Adrenal gland (tissue), 12 donors: ENCODE measurements around the gene ACR. TPM values are rescaled to one million over a fixed set of nuclear protein-coding genes. Genes with fewer than 3 reads are reported as not detected.

Experiments used
- polyA plus RNA-seq, 3 donors: library from polyadenylated mRNA; stranded (reverse); fragments of 200-250 nt in 2 of 3; fragments of 350-450 nt in 1 of 3; fragmentation: Illumina TruSeq in 1 of 3; extraction: RNeasy Lipid Tissue Mini Kit (QIAGEN cat#74804) in 1 of 3; gene quantifications; one replicate each; pipeline ENCODE4 v1.2.3, GENCODE V29; 2013 to 2014
- small RNA-seq, 2 donors: library from RNA; depleted of rRNA; stranded (forward); fragments of <200 nt; gene quantifications; one replicate each; pipeline ENCODE3, GENCODE V24; 2016
- total RNA-seq, 9 donors: library from RNA; depleted of rRNA in 4 of 9; stranded (reverse); fragments of >200 nt in 4 of 9; fragments of 120-200 nt in 1 of 9; fragmentation: NEBNext Ultra II Directional in 1 of 9; extraction: Animal tissue kit (Norgen Biotek cat#: 25700) in 1 of 9; gene quantifications; one replicate each; pipeline versions ENCODE4 v1.1.0 to v1.2.4, GENCODE V29; 2013 to 2023
- donor health status: healthy with polysubstance abuse.
- donor health status: Bipolar disorder and iron deficiency.
- donor health status: DM: yes; HTN: yes; CAD: no.
- donor health status: DM: no; HTN: no; CAD: no.
- donor health status: DM: no; HTN: no; CAD: no.
- donor health status: DM: yes; HTN: yes; CAD: no.

Gene ACR
- total and polyA plus RNA-seq, 12 donors, result 0.13 to 1.5 (median 0.53) TPM; not detected in 4

Small RNA genes lying within 50 kb of the gene (small RNA-seq; reads per million reads assigned to genes)
- 0 reads per million in 2 donors for gene RNU6-409P

Other genes starting within 250 kb of the ACR start
- 10 to 100 TPM; 23.6 to 91.0 (median 77.2) TPM for gene LMF2, start 230.5 kb upstream of the ACR start, total RNA-seq
- gene LMF2, start 230.5 kb upstream of the ACR start, polyA plus RNA-seq, result 100 to 1,000 TPM in 1 of 3 donors, 10 to 100 TPM in 1, 1 to 10 TPM in 1; 6.3 to 120 (median 90.3) TPM
- 10 to 100 TPM; 22.9 to 40.2 (median 31.7) TPM for gene NCAPH2, start 230.0 kb upstream of the ACR start, total RNA-seq
- 10 to 100 TPM; 13.8 to 90.5 (median 56.2) TPM for gene NCAPH2, start 230.0 kb upstream of the ACR start, polyA plus RNA-seq
- 1 to 10 TPM in 6 of 9 donors, under 1 TPM in 1, not detected in 2; 0.78 to 7.8 (median 1.7) TPM for gene SCO2, start 212.6 kb upstream of the ACR start, total RNA-seq
- gene SCO2, start 212.6 kb upstream of the ACR start, polyA plus RNA-seq, result 1 to 10 TPM in 2 of 3 donors, not detected in 1; 1.2 to 4.0 TPM
- 100 to 1,000 TPM in 3 of 9 donors, 10 to 100 TPM in 5, 1 to 10 TPM in 1; 1.9 to 152 (median 48.0) TPM for gene TYMP, start 208.2 kb upstream of the ACR start, total RNA-seq
- 10 to 100 TPM; 12.3 to 90.3 (median 89.5) TPM for gene TYMP, start 208.2 kb upstream of the ACR start, polyA plus RNA-seq
- under 1 TPM in 7 of 9 donors, not detected in 2; 0.06 to 0.69 (median 0.14) TPM for gene KLHDC7B, start 192.3 kb upstream of the ACR start, total RNA-seq
- gene KLHDC7B, start 192.3 kb upstream of the ACR start, polyA plus RNA-seq, result under 1 TPM; 0.09 to 0.24 (median 0.24) TPM
- 1 to 10 TPM in 3 of 9 donors, under 1 TPM in 3, not detected in 3; 0.57 to 7.2 (median 2.4) TPM for gene SYCE3, start 175.3 kb upstream of the ACR start, total RNA-seq
- gene SYCE3, start 175.3 kb upstream of the ACR start, polyA plus RNA-seq, result under 1 TPM in 1 of 3 donors, not detected in 2; 0.81 TPM
- 10 to 100 TPM in 7 of 9 donors, 1 to 10 TPM in 2; 6.2 to 22.9 (median 15.2) TPM for gene CPT1B, start 159.8 kb upstream of the ACR start, total RNA-seq
- gene CPT1B, start 159.8 kb upstream of the ACR start, polyA plus RNA-seq, result 10 to 100 TPM in 2 of 3 donors, 1 to 10 TPM in 1; 7.7 to 76.1 (median 28.7) TPM
- gene CHKB, start 155.4 kb upstream of the ACR start, total RNA-seq, result 100 to 1,000 TPM in 4 of 9 donors, 10 to 100 TPM in 5; 34.1 to 110 (median 88.4) TPM
- gene CHKB, start 155.4 kb upstream of the ACR start, polyA plus RNA-seq, result 100 to 1,000 TPM in 2 of 3 donors, 10 to 100 TPM in 1; 44.4 to 917 (median 477) TPM
- 10 to 100 TPM in 8 of 9 donors, 1 to 10 TPM in 1; 3.9 to 30.1 (median 18.1) TPM for gene MAPK8IP2, start 137.4 kb upstream of the ACR start, total RNA-seq
- 10 to 100 TPM in 1 of 3 donors, 1 to 10 TPM in 2; 4.4 to 13.4 (median 5.0) TPM for gene MAPK8IP2, start 137.4 kb upstream of the ACR start, polyA plus RNA-seq
- 10 to 100 TPM; 10.8 to 87.8 (median 61.6) TPM for gene ARSA, start 110.1 kb upstream of the ACR start, total RNA-seq
- 100 to 1,000 TPM in 2 of 3 donors, 1 to 10 TPM in 1; 5.5 to 168 (median 103) TPM for gene ARSA, start 110.1 kb upstream of the ACR start, polyA plus RNA-seq
- 10 to 100 TPM in 3 of 9 donors, 1 to 10 TPM in 6; 1.2 to 26.1 (median 9.7) TPM for gene SHANK3, start 65.4 kb upstream of the ACR start, total RNA-seq
- gene SHANK3, start 65.4 kb upstream of the ACR start, polyA plus RNA-seq, result 10 to 100 TPM in 2 of 3 donors, under 1 TPM in 1; 0.88 to 44.0 (median 21.3) TPM
- gene RABL2B, start 45.4 kb downstream of the ACR start, total RNA-seq, result 10 to 100 TPM; 10.1 to 31.5 (median 14.8) TPM
- 10 to 100 TPM; 16.7 to 33.9 (median 18.8) TPM for gene RABL2B, start 45.4 kb downstream of the ACR start, polyA plus RNA-seq